GM18511 (cell line): ENCODE data around the gene CCDC40.

Experiments
- ATAC-seq: cut with Tn5 transposase; IDR thresholded peaks from one replicate; pipeline ENCODE4 v1.9.1; 2021; ENCODE audit warnings: mild to moderate bottlenecking, moderate library complexity; ENCODE audit not compliant: unreplicated experiment

Gene CCDC40

GRCh38 chr17:80018917-80019651, 17.4 kb upstream of the CCDC40 start:
- ATAC-seq: no peak

DNA sequence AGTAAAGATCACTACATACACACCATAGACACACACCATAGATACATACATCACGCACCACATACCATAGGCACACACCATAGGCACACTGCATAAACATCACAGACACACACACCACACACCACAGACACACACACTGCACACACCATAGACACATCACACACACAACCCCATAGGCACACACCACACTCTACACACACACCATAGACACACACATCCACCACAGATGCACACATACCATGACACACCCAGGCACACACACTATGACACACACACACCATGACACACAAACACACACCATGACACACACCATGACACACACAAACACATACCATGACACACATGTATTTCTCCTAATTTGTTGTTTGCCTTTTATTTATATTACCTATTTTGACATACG, 14.8 kb upstream of the CCDC40 start:
- no peak for ATAC-seq

- no peak for ATAC-seq
Observed at GRCh38 chr17:80023481-80024205, 12.8 kb upstream of the CCDC40 start.

GRCh38 chr17:80024206-80024972, 12.1 kb upstream of the CCDC40 start:
- no peak for ATAC-seq

- ATAC-seq: no peak
Observed at GRCh38 chr17:80025140-80025539, 11.3 kb upstream of the CCDC40 start.

GRCh38 chr17:80025796-80026195, 10.6 kb upstream of the CCDC40 start:
- ATAC-seq: no peak

- no peak for ATAC-seq
Observed at GRCh38 chr17:80026359-80027042, 9.9 kb upstream of the CCDC40 start.

DNA sequence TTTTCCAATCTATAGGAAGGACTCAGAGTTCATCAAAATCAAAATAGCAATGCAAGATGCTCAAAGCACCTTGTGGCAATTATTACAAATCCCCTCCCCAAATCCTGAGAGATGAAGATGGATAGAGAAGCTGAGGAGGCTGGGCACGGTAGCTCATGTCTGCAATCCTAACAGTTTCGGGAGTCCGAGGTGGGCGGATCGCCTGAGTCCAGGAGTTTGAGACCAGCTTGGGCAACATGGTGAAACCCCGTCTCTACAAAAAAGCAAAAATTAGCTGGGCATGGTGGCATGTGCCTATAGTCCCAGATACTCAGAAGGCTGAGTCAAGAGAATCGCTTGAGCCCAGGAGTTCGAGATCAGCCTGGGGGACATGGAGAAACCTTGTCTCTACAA, 9.4 kb upstream of the CCDC40 start:
- no peak for ATAC-seq

- ATAC-seq: no peak
Observed at GRCh38 chr17:80028030-80028429, 8.4 kb upstream of the CCDC40 start.

- no peak for ATAC-seq
Observed at GRCh38 chr17:80029258-80029974, 7.0 kb upstream of the CCDC40 start.

GRCh38 chr17:80030730-80031410, 5.6 kb upstream of the CCDC40 start:
- no peak for ATAC-seq

- no peak for ATAC-seq
Observed at GRCh38 chr17:80031691-80032430, 4.6 kb upstream of the CCDC40 start.

GRCh38 chr17:80032614-80033171, 3.7 kb upstream of the CCDC40 start:
- ATAC-seq: no peak

DNA sequence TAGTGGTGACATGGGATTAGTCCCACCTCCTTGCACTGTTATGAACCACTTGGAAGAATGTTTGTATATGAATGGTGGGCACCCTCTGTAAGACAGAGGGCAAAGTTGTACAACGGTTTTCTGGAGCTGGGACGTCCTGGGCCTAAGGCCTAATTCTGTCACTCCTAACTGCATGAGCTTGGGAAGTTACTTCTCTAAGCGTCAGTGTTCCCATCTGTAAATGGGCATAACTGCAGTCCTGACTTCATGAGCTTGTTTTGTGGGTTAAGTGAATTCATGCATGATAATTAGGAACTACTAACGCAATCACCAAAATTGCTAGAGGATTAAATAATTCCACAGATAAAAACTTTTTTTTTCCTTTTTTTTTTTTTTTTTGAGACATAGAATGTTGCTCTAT, 2.6 kb upstream of the CCDC40 start:
- no peak for ATAC-seq

GRCh38 chr17:80034791-80035686, 1.4 kb upstream of the CCDC40 start:
- ATAC-seq: peak; percentile 36

GRCh38 chr17:80035687-80035936, 830 bp upstream of the CCDC40 start, which contains the start of gene TBC1D16:
TSS of gene TBC1D16 (minus strand) at chr17:80035872. CDS start at chr17:80013547, 22,325 bp downstream.
- ATAC-seq: no peak

DNA sequence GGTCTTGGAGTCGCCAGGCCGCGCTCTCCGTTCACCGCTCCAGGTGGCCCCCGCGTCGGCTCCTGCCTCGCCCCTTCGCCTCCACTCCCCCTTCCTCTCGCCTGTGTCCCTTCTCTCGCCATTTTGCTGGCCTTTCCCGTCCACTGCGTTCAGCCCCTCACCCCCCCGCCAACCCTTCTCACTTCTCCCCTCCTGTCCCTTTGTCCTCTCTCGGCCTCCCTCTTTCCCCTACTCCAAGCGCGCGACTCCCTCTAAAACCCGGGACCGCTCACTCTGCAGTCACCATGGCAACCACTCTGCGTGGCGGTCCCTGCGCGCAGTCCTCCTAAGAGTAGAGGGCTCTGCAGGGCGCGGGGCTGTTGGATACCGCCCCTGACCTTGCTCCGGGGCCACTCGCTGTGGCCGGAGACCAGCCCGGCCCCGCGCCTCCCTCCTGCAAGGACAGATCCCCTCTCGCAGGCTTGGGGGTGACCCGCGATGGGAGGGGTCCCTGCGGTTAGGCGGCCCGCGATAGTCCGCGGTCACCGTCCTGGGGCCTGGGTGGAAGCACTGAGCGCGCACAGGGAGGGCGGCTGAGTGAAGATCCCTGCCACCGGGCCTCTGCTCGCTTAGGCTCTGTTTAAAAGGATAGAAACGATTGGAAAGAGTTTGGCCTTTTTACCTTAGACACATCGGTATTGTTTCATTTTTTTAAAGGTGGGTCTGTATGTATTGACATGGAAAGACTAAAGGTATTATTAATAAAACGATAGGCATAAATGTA, 454 bp downstream of the CCDC40 start:
- ATAC-seq: no peak
